Lower lobe of right lung (tissue), 2 donors: ENCODE results near the gene HPS6. TPM values are rescaled to one million over a fixed set of nuclear protein-coding genes. Genes with fewer than 3 reads are reported as not detected.

Experiments used
- ATAC-seq, 2 donors: fragments of 200-7000 bp; cut with Tn5 transposase; one replicate each; pipeline ENCODE4 v1.9.1; 2020 to 2022; ENCODE audit warnings: mild to moderate bottlenecking in 2 of 2, moderate library complexity in 2 of 2
- DNase-seq: peaks from one replicate; pipeline ENCODE4 v3.0.0-alpha.2; 2020
- H3K27ac ChIP-seq: fragments of 200-600 bp; one replicate; pipeline ENCODE4 v1.8.0; 2022
- H3K27me3 ChIP-seq: fragments of 200-600 bp; one replicate; pipeline ENCODE4 v1.8.0; 2022; ENCODE audit warnings: low read depth
- H3K36me3 ChIP-seq: fragments of 200-600 bp; one replicate; pipeline ENCODE4 v1.8.0; 2022; ENCODE audit warnings: mild to moderate bottlenecking
- H3K4me1 ChIP-seq: fragments of 200-600 bp; one replicate; pipeline ENCODE4 v1.8.0; 2022
- H3K4me3 ChIP-seq: fragments of 200-600 bp; one replicate; pipeline ENCODE4 v1.8.0; 2022; ENCODE audit warnings: mild to moderate bottlenecking
- H3K9me3 ChIP-seq: fragments of 200-600 bp; one replicate; pipeline ENCODE4 v1.8.0; 2022
- intact Hi-C: fragments of 100-400 bp; cut with DNase I; formaldehyde crosslinking; loops from one replicate; pipeline ENCODE4 v1.11.0; 2022
- total RNA-seq: library from RNA; stranded (reverse); fragmentation: NEBNext Ultra II Directional; extraction: Animal tissue kit (Norgen Biotek cat#: 25700); gene quantifications from one replicate; pipeline ENCODE4 v1.2.1, GENCODE V29; 2021
- TF ChIP-seq, protein P1 (sequence below): fragments of 200-600 bp; IDR thresholded peaks from one replicate; pipeline ENCODE4 v1.8.0; 2022; ENCODE audit warnings: antibody characterized with exemption, mild to moderate bottlenecking
- donor health status: DM: no; HTN: yes; CAD: no; lungs with severe emphysema.

Gene HPS6
- total RNA-seq, 1 donor from 2014 or later = 21.8 TPM

GRCh38 chr10:102111276-102111675 is 46.1 kb downstream of the HPS6 start:
- intact Hi-C loops = no loop called here
- Histone ChIP-seq H3K4me1 (peaks cover 43% of the 10 kb centered on the region), H3K36me3 (peaks cover 54% of the 10 kb centered on the region), H3K27ac (no peak overlapping the region), H3K9me3 (no peaks in the 10 kb centered on the region), H3K4me3 (no peak overlapping the region), H3K27me3 (no peaks in the 10 kb centered on the region)
- TF ChIP-seq, protein P1, sequence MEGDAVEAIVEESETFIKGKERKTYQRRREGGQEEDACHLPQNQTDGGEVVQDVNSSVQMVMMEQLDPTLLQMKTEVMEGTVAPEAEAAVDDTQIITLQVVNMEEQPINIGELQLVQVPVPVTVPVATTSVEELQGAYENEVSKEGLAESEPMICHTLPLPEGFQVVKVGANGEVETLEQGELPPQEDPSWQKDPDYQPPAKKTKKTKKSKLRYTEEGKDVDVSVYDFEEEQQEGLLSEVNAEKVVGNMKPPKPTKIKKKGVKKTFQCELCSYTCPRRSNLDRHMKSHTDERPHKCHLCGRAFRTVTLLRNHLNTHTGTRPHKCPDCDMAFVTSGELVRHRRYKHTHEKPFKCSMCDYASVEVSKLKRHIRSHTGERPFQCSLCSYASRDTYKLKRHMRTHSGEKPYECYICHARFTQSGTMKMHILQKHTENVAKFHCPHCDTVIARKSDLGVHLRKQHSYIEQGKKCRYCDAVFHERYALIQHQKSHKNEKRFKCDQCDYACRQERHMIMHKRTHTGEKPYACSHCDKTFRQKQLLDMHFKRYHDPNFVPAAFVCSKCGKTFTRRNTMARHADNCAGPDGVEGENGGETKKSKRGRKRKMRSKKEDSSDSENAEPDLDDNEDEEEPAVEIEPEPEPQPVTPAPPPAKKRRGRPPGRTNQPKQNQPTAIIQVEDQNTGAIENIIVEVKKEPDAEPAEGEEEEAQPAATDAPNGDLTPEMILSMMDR = no peak
- no peak for ATAC-seq
- DNase-seq = no peak

GRCh38 chr10:102112210-102112817 is 47.2 kb downstream of the HPS6 start:
- Histone ChIP-seq H3K36me3 (peaks cover 44% of the 10 kb centered on the region), H3K9me3 (no peaks in the 10 kb centered on the region), H3K27ac (no peak overlapping the region), H3K4me3 (no peak overlapping the region), H3K4me1 (peaks cover 53% of the 10 kb centered on the region), H3K27me3 (no peaks in the 10 kb centered on the region)
- ATAC-seq = no peak
- TF ChIP-seq, protein P1 = peak; percentile 8
- no peak for DNase-seq
- intact Hi-C loops = no loop called here

GRCh38 chr10:102113261-102113955 is 48.3 kb downstream of the HPS6 start:
- TF ChIP-seq, protein P1 = no peak
- Histone ChIP-seq H3K4me3 (peak overlapping the region; percentile 74), H3K4me1 (peaks cover 64% of the 10 kb centered on the region), H3K36me3 (peaks cover 33% of the 10 kb centered on the region), H3K27ac (peak overlapping the region; percentile 82), H3K27me3 (no peaks in the 10 kb centered on the region), H3K9me3 (no peaks in the 10 kb centered on the region)
- DNase-seq = no peak
- intact Hi-C loops = no loop called here
- no peak for ATAC-seq

DNA sequence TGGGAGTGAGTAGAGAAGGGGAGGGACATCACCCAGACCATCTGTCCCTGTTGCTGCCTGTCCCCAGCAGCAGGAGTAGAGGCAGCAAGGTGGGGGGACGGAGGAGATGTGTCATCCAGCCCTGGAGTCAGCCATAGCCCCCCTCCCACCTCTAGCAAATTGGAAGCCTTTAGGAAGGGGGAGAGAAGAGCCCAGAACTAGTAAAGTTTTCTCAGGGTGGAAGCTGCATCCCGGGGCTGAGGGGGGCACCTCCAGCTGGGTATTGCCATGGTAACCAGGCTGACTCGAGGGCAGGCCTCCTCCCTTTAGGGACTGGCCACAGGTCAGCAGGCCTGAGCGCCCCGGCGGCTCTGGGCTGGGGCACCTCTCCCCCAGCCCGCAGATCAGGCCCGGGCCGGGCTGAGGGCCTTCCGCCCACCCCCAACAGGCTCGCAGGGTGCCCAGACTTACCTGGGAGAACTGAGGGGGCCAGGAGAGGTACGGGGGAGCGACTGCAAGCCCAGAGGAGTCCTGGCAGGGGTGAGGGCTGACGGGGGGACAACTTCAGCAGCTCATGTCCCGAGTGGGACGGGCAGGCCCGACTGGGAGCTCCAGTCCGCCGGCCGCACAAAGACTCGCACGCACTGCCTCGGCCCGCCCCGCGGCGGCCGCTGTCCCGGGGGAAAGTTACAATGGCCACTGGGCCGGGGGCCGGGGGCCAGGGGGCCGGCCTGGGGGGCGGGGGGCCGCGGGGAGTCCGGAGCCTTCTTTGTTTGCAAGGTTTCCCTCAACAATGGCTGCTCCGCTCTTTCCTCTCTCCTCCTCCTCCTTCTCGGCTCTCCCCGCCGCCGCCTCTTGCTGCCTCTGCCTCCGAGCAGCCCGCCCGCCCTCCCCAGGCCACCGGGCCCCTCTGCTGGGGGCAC is 49.1 kb downstream of the HPS6 start:
- Histone ChIP-seq H3K4me3 (peak overlapping the region; percentile 74), H3K4me1 (peaks cover 72% of the 10 kb centered on the region), H3K9me3 (no peaks in the 10 kb centered on the region), H3K27ac (peak overlapping the region; percentile 82), H3K36me3 (peaks cover 25% of the 10 kb centered on the region), H3K27me3 (no peaks in the 10 kb centered on the region)
- peak; percentile 10 to 20 for ATAC-seq
- TF ChIP-seq, protein P1 = no peak
- DNase-seq = no peak
- intact Hi-C loops = no loop called here

GRCh38 chr10:102114861-102115618 is 49.9 kb downstream of the HPS6 start:
- intact Hi-C loops = no loop called here
- peak; percentile 93 for DNase-seq
- Histone ChIP-seq H3K27me3 (no peaks in the 10 kb centered on the region), H3K27ac (peak overlapping the region; percentile 82), H3K9me3 (no peaks in the 10 kb centered on the region), H3K36me3 (peaks cover 16% of the 10 kb centered on the region), H3K4me1 (peaks cover 74% of the 10 kb centered on the region), H3K4me3 (peak overlapping the region; percentile 74)
- ATAC-seq = peak; percentile 89 to 91
- TF ChIP-seq, protein P1 = no peak
